HG03139 (cell line): ENCODE measurements around the gene CBR1.
"Not testable (repeated sequence)": the region's sequence is repeated elsewhere in the genome, so short reads cannot be mapped to it uniquely, and the experiment has no call there.

Experiments used
- ATAC-seq: cut with Tn5 transposase; IDR thresholded peaks from one replicate; pipeline ENCODE4 v1.9.1; 2021; ENCODE audit not compliant: unreplicated experiment

The CBR1 gene

GRCh38 chr21:36047139-36047538, 22.7 kb upstream of the CBR1 start:
- ATAC-seq: no peak

GRCh38 chr21:36048357-36048756, 21.5 kb upstream of the CBR1 start:
- ATAC-seq: no peak

- no peak for ATAC-seq
Measured at GRCh38 chr21:36052860-36053714, 16.7 kb upstream of the CBR1 start.

GRCh38 chr21:36053715-36054062, 16.1 kb upstream of the CBR1 start:
- no peak for ATAC-seq

GRCh38 chr21:36055551-36055950, 14.3 kb upstream of the CBR1 start:
- no peak for ATAC-seq

GRCh38 chr21:36059823-36060158, 10.0 kb upstream of the CBR1 start:
- ATAC-seq: peak; percentile 29

GRCh38 chr21:36060159-36060921, 9.5 kb upstream of the CBR1 start, which contains the start of gene SETD4:
Gene SETD4 (minus strand): TSS chr21:36060526. CDS start chr21:36058888, 1,638 bp downstream.
- peak; percentile 78 for ATAC-seq

- ATAC-seq: no peak
Measured at GRCh38 chr21:36061445-36061844, 8.4 kb upstream of the CBR1 start.

- no peak for ATAC-seq
Measured at GRCh38 chr21:36063375-36064084, 6.3 kb upstream of the CBR1 start.

- no peak for ATAC-seq
Measured at GRCh38 chr21:36064085-36064460, 5.8 kb upstream of the CBR1 start.

- no peak for ATAC-seq
Measured at GRCh38 chr21:36065497-36066036, 4.3 kb upstream of the CBR1 start.

- no peak for ATAC-seq
Measured at GRCh38 chr21:36068748-36069398, 951 bp upstream of the CBR1 start.

GRCh38 chr21:36070999-36071398, 1.2 kb downstream of the CBR1 start:
- no peak for ATAC-seq

- ATAC-seq: no peak
Measured at GRCh38 chr21:36072453-36073162, 2.8 kb downstream of the CBR1 start.

GRCh38 chr21:36073181-36073580, 3.4 kb downstream of the CBR1 start:
- ATAC-seq: no peak

- ATAC-seq: not testable (repeated sequence)
Measured at GRCh38 chr21:36073911-36074310, 4.1 kb downstream of the CBR1 start.

GRCh38 chr21:36075171-36075570, 5.3 kb downstream of the CBR1 start:
- no peak for ATAC-seq

- no peak for ATAC-seq
Measured at GRCh38 chr21:36075953-36076352, 6.1 kb downstream of the CBR1 start.

GRCh38 chr21:36076878-36077655, 7.2 kb downstream of the CBR1 start:
- no peak for ATAC-seq

GRCh38 chr21:36077758-36078157, 7.9 kb downstream of the CBR1 start:
- ATAC-seq: no peak
